Ramos (cell line): ENCODE measurements around the gene GOSR2.
"Not testable (repeated sequence)": the region's sequence is repeated elsewhere in the genome, so short reads cannot be mapped to it uniquely, and the experiment has no call there.

ENCODE experiments used
- in situ Hi-C: fragments of 300-500 bp; cut with MboI; formaldehyde crosslinking; loops from one replicate; pipeline ENCODE4 v1.14.3; 2022; ENCODE audit warnings: low sequenced_read_pairs; ENCODE audit not compliant: unreplicated experiment

GOSR2 gene

GRCh38 chr17:46928467-46929261 lies 5.7 kb downstream of the GOSR2 start:
- in situ Hi-C loops = no loop called here

- in situ Hi-C loops = no loop called here
Measured at GRCh38 chr17:46929413-46929812, 6.5 kb downstream of the GOSR2 start.

- in situ Hi-C loops = no loop called here
Measured at GRCh38 chr17:46930051-46930450, 7.1 kb downstream of the GOSR2 start.

- in situ Hi-C loops = no loop called here
Measured at GRCh38 chr17:46931596-46931995, 8.6 kb downstream of the GOSR2 start.

- in situ Hi-C loops = no loop called here
Measured at GRCh38 chr17:46935658-46936266, 12.8 kb downstream of the GOSR2 start.

- in situ Hi-C loops = no loop called here
Measured at GRCh38 chr17:46940692-46941404, 17.9 kb downstream of the GOSR2 start.

- in situ Hi-C loops = no loop called here
Measured at GRCh38 chr17:46942441-46943217, 19.7 kb downstream of the GOSR2 start.

GRCh38 chr17:46943218-46943500 lies 20.2 kb downstream of the GOSR2 start:
- in situ Hi-C loops = no loop called here

GRCh38 chr17:46943501-46944393 lies 20.8 kb downstream of the GOSR2 start:
- in situ Hi-C loops = no loop called here

GRCh38 chr17:46944931-46945330 lies 22.0 kb downstream of the GOSR2 start:
- in situ Hi-C loops = loop anchor here (5.0 kb wide), 1 partner anchor 47 kb away; no protein-coding TSS in a partner anchor

GRCh38 chr17:46947216-46947615 lies 24.3 kb downstream of the GOSR2 start:
- in situ Hi-C loops = loop anchor here (5.0 kb wide), 1 partner anchor 45 kb away; no protein-coding TSS in a partner anchor

GRCh38 chr17:46948544-46948943 lies 25.6 kb downstream of the GOSR2 start:
- in situ Hi-C loops = loop anchor here (5.0 kb wide), 1 partner anchor 44 kb away; no protein-coding TSS in a partner anchor

GRCh38 chr17:46949291-46950174 lies 26.6 kb downstream of the GOSR2 start:
- in situ Hi-C loops = loop anchor here (5.0 kb wide), 1 partner anchor 43 kb away; no protein-coding TSS in a partner anchor

GRCh38 chr17:46950342-46950996 lies 27.5 kb downstream of the GOSR2 start:
- in situ Hi-C loops = no loop called here

- in situ Hi-C loops = no loop called here
Measured at GRCh38 chr17:46950997-46951621, 28.1 kb downstream of the GOSR2 start.

GRCh38 chr17:46951706-46952105 lies 28.7 kb downstream of the GOSR2 start:
- in situ Hi-C loops = no loop called here

GRCh38 chr17:46952115-46952514 lies 29.2 kb downstream of the GOSR2 start:
- in situ Hi-C loops = no loop called here

GRCh38 chr17:46953191-46953590 lies 30.2 kb downstream of the GOSR2 start:
- in situ Hi-C loops = not testable (repeated sequence)
